T-helper 2 cell treated with Interferon-gamma antibody and Interleukin-4, amounts not matched to agents 100 ng/mL and 5 ng/mL, for 36 hours (primary cell): Measurements from ENCODE around the gene OR5AN1. TPM values are rescaled to one million over a fixed set of nuclear protein-coding genes. Genes with fewer than 3 reads are reported as not detected.
"Not testable (repeated sequence)": the region's sequence is repeated elsewhere in the genome, so short reads cannot be mapped to it uniquely, and the experiment has no call there.

Experiments
- intact Hi-C: fragments of 100-400 bp; cut with micrococcal nuclease; formaldehyde crosslinking; loops from one replicate; pipeline ENCODE4 v1.15.1; 2023
- total RNA-seq: library from RNA; stranded (reverse); gene quantifications from 2 replicates; pipeline ENCODE4 v1.2.3, GENCODE V29; 2022

Gene OR5AN1, protein sequence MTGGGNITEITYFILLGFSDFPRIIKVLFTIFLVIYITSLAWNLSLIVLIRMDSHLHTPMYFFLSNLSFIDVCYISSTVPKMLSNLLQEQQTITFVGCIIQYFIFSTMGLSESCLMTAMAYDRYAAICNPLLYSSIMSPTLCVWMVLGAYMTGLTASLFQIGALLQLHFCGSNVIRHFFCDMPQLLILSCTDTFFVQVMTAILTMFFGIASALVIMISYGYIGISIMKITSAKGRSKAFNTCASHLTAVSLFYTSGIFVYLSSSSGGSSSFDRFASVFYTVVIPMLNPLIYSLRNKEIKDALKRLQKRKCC
- not detected in 2 replicates for total RNA-seq

DNA sequence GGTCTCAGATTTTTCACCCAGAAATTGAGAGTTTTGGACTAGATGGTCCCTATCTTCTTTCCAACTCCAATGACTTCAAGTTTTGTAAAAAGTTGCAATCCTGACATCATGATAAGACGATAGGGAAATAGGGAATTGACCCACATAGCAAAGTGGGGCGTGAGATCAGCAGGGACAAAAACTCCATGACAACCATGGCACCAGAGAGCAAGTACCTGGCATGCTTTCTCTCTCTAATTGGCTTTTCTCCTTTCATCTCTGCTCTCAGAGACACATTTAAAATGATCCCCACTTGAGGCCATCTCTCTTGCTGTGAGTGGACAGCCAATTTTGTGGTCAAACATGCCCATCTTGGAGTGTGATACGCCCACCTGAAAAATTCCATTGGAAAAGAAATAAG, at the start of gene OR5AN1:
TSS of gene OR5AN1 (plus strand) at position 301 of the 400 bp plus-strand sequence. CDS start 5,564 bp downstream, outside the sequence.
- intact Hi-C loops: no loop called here

DNA sequence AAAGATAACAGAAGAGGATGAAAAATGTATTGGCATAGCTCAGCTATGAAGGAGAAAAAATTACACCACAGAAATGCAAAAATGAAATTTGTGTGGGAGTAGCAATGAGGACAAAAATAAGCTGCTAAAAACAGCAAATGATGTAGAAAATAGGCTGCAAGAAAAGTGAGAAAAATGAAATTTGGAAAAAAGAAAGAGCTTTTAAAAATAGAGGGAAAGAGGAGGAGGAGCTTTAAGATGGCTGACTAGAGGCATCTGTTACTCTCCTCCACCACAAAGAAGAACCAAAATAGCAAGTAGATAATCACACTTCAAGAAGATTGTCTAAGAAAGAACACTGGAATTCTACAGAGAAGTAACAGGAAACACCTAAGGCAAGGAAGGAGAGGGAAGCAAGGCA, 23.7 kb upstream of the OR5AN1 start:
- intact Hi-C loops: no loop called here

DNA sequence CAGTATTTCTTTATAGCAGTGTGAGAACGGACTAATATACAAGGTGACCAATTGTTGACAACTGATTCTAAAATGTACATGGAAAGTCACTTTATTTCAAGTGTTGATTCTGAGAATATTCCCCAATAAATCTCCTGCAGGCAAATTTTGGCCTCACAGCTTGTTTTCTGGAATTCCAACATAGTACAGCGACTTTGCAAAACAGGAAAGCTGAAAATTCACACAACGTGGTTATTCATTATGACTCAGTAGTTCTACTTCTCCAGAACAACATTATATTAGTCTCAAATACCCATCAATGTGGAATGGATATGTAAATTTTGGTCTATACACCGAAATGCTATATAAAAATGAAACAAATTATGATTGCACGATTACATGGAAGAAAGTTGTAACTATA, 22.5 kb upstream of the OR5AN1 start:
- intact Hi-C loops: no loop called here

DNA sequence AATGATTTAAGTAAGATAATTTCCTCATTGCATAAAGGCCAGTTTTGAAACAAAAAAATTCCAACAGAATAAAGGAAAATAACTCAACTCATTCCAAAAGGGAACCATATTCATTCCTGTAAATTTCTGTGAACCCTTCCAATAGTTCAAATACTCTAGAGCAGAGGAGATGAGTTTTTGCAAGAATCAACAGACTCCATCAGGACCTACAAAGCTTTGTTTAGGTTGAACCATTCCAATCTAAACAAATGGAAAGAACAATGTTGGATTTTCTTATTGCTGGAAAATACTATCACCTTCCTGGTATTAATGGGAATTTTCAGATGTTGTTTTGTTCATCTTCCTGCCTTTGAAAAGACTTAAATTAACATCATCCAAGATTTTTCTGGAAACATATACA, 21.8 kb upstream of the OR5AN1 start:
- intact Hi-C loops: no loop called here

- intact Hi-C loops: not testable (repeated sequence)
Observed at GRCh38 chr11:59349657-59350056, 9.0 kb upstream of the OR5AN1 start.

DNA sequence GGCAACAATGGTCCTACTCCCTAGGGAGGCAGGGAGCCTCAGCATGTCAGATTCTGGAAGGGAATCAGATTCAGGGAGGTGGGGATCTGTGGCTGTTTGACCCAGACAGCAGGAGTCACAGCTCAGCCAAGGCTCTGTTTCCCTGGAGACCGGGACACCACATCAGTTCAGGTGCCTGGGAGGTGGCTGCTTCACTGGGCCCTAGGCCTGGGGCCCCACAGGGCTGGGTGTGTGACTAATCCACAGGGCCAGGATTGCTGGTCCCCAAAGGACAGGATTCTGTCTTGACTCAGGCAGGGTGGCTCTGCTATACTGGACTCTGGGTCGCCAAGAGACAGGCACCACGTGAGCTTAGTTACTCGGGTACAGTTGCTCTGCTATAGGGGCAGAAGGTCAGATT, 3.5 kb upstream of the OR5AN1 start:
- intact Hi-C loops: no loop called here

- intact Hi-C loops: no loop called here
Observed at GRCh38 chr11:59356561-59356960, 2.1 kb upstream of the OR5AN1 start.

- intact Hi-C loops: no loop called here
Observed at GRCh38 chr11:59358020-59358419, 675 bp upstream of the OR5AN1 start.

DNA sequence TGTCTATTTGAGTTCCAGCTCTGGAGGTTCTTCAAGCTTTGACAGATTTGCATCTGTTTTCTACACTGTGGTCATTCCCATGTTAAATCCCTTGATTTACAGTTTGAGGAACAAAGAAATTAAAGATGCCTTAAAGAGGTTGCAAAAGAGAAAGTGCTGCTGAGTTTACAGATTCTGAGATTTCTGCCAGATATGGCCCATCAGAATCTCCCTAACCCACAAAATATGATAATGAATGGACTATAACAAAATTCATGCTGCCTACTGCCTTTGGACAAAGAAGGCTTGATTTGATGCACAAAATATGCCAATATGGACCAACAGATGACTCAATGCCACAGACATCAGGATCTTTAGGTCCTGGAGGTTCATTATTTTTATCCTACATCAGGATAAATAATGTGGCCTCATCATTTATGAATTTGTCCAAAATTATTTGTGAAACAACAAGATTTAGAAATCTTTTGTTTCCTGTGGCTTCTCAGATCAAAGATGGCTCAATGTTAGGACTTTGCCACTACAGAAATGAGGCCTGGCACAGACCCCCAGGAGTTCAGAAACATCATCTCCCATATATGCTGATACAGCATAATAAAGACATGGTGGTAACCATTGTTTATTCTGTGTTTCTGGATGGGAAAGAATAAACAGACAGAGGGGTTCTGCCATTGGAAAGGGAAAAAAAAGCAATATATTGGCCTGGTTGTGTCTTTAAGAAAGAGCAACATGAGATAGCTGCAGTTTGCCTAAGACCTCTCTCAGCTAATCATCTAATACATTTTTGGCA, 6.7 kb downstream of the OR5AN1 start:
- intact Hi-C loops: no loop called here

DNA sequence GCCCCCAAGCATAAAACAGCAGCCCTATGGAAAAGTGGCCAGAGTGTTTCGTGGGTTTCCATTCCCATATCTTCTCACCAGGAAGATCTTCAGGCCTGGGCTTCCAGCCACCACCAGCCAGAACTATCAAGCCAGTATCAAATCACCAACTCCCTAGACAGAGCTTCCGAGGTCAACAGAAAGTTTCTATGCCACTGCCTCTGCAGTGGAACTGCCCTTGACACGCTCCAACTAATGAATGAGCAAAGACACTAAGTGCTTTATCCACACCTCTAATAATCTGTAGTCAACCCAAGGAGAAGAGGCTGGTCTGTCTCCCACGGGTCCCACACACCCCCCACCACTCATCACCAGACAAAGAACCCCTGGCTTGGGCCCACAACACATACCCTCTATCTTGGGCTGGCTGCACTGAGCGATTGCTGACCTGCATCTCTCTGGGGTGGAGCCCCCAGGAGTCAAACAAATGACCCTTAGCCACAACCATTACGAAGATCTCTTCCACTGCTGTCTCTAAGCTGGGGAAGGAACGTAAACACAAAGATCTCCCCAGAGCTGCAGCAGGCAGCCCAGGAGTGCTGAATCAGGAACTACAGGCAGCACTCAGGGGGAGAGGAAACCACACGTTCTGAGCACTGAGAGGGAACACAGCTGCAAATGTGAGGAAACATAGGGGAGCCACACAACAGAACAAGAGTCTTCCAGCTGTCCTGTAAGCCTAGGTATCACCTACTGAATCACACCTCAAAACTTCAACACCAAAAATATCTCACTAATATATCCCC, 9.7 kb downstream of the OR5AN1 start:
- intact Hi-C loops: no loop called here

GRCh38 chr11:59372324-59372723, 13.6 kb downstream of the OR5AN1 start:
- intact Hi-C loops: not testable (repeated sequence)

- intact Hi-C loops: no loop called here
Observed at GRCh38 chr11:59380263-59381059, 21.8 kb downstream of the OR5AN1 start.

- intact Hi-C loops: no loop called here
Observed at GRCh38 chr11:59394186-59394585, 35.5 kb downstream of the OR5AN1 start.

DNA sequence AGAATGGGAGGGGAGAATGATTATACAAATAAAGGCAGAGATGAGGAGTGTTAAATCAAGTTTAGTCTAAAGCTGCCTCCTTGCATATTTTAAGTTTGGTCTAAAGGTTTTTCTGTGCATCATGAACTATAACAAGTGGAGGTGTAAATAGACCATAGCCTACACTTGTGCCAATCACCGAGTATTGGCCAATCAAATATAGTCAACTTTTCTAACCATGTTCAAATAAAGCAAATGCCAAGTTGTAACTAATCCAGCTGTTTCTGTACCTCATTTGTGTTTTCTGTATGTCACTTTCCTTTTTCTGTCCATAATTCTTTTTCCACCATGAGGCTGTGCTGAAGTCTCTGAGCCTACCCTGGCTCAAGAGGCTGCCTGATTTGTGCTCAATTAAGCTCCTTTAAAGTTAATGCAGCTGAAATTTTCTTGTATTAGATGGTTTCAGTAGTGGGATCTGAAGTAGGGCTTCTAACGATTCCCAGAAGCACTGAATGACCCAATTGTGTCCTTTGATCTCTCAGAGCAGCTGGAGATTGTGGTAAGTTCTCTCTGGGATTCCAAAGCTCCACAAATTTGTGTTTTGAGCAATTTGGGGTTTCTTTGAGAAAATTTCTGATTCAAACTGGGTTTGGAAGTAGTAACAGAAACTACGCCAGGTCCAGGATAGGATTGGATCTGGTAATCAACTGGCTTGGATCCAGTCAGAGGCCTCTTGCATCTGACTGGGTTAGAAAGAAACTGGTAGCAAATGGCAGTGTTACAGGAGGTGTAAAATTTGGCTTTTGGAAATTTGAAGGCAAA, 42.0 kb downstream of the OR5AN1 start:
- intact Hi-C loops: no loop called here

DNA sequence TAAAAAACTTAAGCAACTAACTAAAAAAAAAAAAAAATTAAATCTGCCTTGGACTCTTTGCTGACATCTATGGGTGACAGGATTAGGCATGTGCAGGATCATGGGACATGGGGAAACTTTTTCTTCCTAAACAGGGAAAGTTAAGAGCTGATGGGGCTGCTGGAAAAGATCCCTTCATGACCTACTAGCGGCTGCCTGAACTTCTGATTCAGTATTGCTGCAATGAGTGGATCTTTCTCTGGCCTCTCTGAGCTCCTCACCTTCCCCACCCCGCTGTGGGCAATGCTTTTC, 42.5 kb downstream of the OR5AN1 start:
- intact Hi-C loops: no loop called here

GRCh38 chr11:59403546-59403945, 44.9 kb downstream of the OR5AN1 start:
- intact Hi-C loops: no loop called here

DNA sequence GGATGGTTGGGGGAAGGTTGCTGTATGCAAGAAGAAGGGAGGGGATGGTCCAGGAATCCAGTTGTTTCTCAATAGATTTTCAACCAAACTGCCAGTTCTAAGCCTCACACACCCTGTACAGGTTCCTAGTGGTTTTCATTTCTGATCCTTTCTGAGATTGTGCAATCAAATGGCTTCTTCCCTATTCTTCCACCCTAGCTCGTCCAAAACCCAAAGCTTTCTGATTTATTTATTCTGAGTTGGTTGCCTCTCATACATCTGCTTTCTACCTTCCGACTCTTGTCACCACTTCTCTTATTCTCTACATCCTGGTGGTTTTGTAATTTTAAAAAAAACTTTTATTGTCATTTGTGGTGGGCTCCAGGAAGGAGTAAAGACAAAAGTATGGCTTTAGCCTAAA, 55.0 kb downstream of the OR5AN1 start:
- intact Hi-C loops: no loop called here

- intact Hi-C loops: no loop called here
Observed at GRCh38 chr11:59415111-59415510, 56.4 kb downstream of the OR5AN1 start.

- intact Hi-C loops: no loop called here
Observed at GRCh38 chr11:59416613-59417012, 57.9 kb downstream of the OR5AN1 start.

- intact Hi-C loops: no loop called here
Observed at GRCh38 chr11:59417023-59417422, 58.3 kb downstream of the OR5AN1 start.

DNA sequence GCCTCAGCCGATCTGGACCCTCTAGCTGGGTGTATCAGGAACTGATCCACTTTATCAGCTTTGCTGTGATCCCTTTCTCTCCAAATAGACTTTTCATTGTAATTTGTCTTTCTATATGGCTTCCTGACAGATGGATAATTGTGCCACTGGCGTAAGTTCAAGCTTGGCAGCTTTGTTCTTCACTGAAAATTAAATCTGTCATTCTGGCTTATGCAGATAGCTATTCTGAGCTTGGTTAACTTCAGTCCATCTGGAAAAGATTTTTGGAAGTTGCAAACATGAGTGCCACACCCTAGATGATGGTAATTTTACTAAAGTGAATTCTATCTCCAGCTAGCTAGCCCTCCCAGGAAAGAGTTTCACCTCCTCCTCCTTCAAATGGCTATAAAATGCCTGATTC, 59.5 kb downstream of the OR5AN1 start:
- intact Hi-C loops: no loop called here
